HEK293 (cell line): Measurements from ENCODE around the gene TGFB1.

ENCODE experiments used
- CTCF ChIA-PET: fragments of 350-600 bp; formaldehyde crosslinking; extraction: SDS; loops from one replicate; lab custom pipeline; 2021; ENCODE audit warnings: antibody characterized with exemption; lab: Yijun Ruan, JAX
- POLR2A ChIA-PET: fragments of 300-600 bp; formaldehyde crosslinking; extraction: SDS; loops from one replicate; lab custom pipeline; 2020; ENCODE audit warnings: antibody characterized with exemption, inconsistent platforms; lab: Yijun Ruan, JAX
- H3K27ac ChIP-seq: fragments of 200-500 bp; sonication (Bioruptor generic); 2 replicates; pipeline ENCODE4 v1.5.1; 2014; ENCODE audit warnings: low read depth, low read length, control low read depth, inconsistent platforms; ENCODE audit errors: extremely low read depth
- H3K36me3 ChIP-seq, 2 experiments: fragments of 200-500 bp in 1 of 2; sonication (Bioruptor generic) in 1 of 2; 1 replicate in 1 of 2; 2 replicates in 1 of 2; pipeline ENCODE4 v1.5.1; 2014 to 2017; ENCODE audit warnings: inconsistent platforms in 2 of 2, low read length in 2 of 2; ENCODE audit not compliant: control insufficient read depth in 2 of 2, insufficient read depth in 1 of 2
- H3K4me1 ChIP-seq: fragments of 200-500 bp; sonication (Bioruptor generic); 2 replicates; pipeline ENCODE4 v1.5.1; 2014; ENCODE audit warnings: mild to moderate bottlenecking, low read length, inconsistent platforms; ENCODE audit not compliant: control insufficient read depth, insufficient read depth
- H3K4me3 ChIP-seq: 2 replicates; pipeline ENCODE4 v1.5.1; 2011; ENCODE audit warnings: low read depth, mild to moderate bottlenecking, control low read depth, low read length, moderate library complexity
- H3K9me3 ChIP-seq: fragments of 200-500 bp; sonication (Bioruptor generic); 2 replicates; pipeline ENCODE4 v1.5.1; 2014; ENCODE audit warnings: low read depth, low read length, inconsistent platforms; ENCODE audit not compliant: control insufficient read depth, insufficient read depth
- EGR2 ChIP-seq: fragments of 450-650 bp; formaldehyde crosslinking; IDR thresholded peaks from 2 replicates; pipeline ENCODE4 v1.5.1; 2016; ENCODE audit warnings: low read depth, missing biosample characterization, missing genetic modification characterization
- KLF1 ChIP-seq: fragments of 450-650 bp; formaldehyde crosslinking; IDR thresholded peaks from 2 replicates; pipeline ENCODE4 v1.5.1; 2016; ENCODE audit warnings: missing biosample characterization, missing genetic modification characterization
- MEIS1 ChIP-seq: sonication (generic); formaldehyde crosslinking; IDR thresholded peaks from 2 replicates; pipeline ENCODE4 v1.8.1; 2022; ENCODE audit warnings: missing genetic modification reagents, mild to moderate bottlenecking, borderline replicate concordance
- PBX3 ChIP-seq: sonication (generic); formaldehyde crosslinking; IDR thresholded peaks from 2 replicates; pipeline ENCODE4 v1.8.1; 2022; ENCODE audit warnings: mild to moderate bottlenecking, moderate library complexity, missing genetic modification reagents
- SCRT1 ChIP-seq: fragments of 450-650 bp; formaldehyde crosslinking; IDR thresholded peaks from 2 replicates; pipeline ENCODE4 v1.5.1; 2016; ENCODE audit warnings: missing biosample characterization, missing genetic modification characterization, borderline replicate concordance
- SCRT2 ChIP-seq: fragments of 450-650 bp; formaldehyde crosslinking; IDR thresholded peaks from 2 replicates; pipeline ENCODE4 v1.5.1; 2016; ENCODE audit warnings: missing biosample characterization, missing genetic modification characterization
- SP3 ChIP-seq: fragments of 450-650 bp; formaldehyde crosslinking; IDR thresholded peaks from 2 replicates; pipeline ENCODE4 v1.5.1; 2016; ENCODE audit warnings: missing biosample characterization, missing genetic modification characterization
- YY2 ChIP-seq: fragments of 450-650 bp; formaldehyde crosslinking; IDR thresholded peaks from 2 replicates; pipeline ENCODE4 v1.5.1; 2016; ENCODE audit warnings: missing biosample characterization, missing genetic modification characterization
- ZBTB48 ChIP-seq: fragments of 450-650 bp; formaldehyde crosslinking; IDR thresholded peaks from 2 replicates; pipeline ENCODE4 v1.5.1; 2016; ENCODE audit warnings: missing biosample characterization, missing genetic modification characterization
- ZBTB6 ChIP-seq: fragments of 450-650 bp; formaldehyde crosslinking; IDR thresholded peaks from 2 replicates; pipeline ENCODE4 v1.5.1; 2017; ENCODE audit warnings: missing biosample characterization, missing genetic modification characterization
- ZNF121 ChIP-seq: fragments of 450-650 bp; formaldehyde crosslinking; IDR thresholded peaks from 2 replicates; pipeline ENCODE4 v1.5.1; 2016; ENCODE audit warnings: missing biosample characterization, missing genetic modification characterization
- ZNF133 ChIP-seq: fragments of 450-650 bp; formaldehyde crosslinking; IDR thresholded peaks from 2 replicates; pipeline ENCODE4 v1.5.1; 2016; ENCODE audit warnings: missing biosample characterization, missing genetic modification characterization
- ZNF2 ChIP-seq: fragments of 450-650 bp; formaldehyde crosslinking; IDR thresholded peaks from 2 replicates; pipeline ENCODE4 v1.5.1; 2016; ENCODE audit warnings: missing biosample characterization, missing genetic modification characterization
- ZNF221 ChIP-seq: fragments of 450-650 bp; formaldehyde crosslinking; IDR thresholded peaks from 2 replicates; pipeline ENCODE4 v1.5.1; 2017; ENCODE audit warnings: missing biosample characterization, missing genetic modification characterization, borderline replicate concordance
- ZNF24 ChIP-seq: fragments of 450-650 bp; formaldehyde crosslinking; IDR thresholded peaks from 2 replicates; pipeline ENCODE4 v1.5.1; 2016; ENCODE audit warnings: missing biosample characterization, missing genetic modification characterization
- ZNF366 ChIP-seq: fragments of 450-650 bp; formaldehyde crosslinking; conservative IDR thresholded peaks from 2 replicates; pipeline ENCODE4 v1.5.1; 2016; ENCODE audit warnings: missing biosample characterization, missing genetic modification characterization
- ZNF449 ChIP-seq: fragments of 450-650 bp; formaldehyde crosslinking; IDR thresholded peaks from 2 replicates; pipeline ENCODE4 v1.5.1; 2017; ENCODE audit warnings: missing biosample characterization, mild to moderate bottlenecking, missing genetic modification characterization, moderate library complexity
- ZNF521 ChIP-seq: fragments of 450-650 bp; formaldehyde crosslinking; IDR thresholded peaks from 2 replicates; pipeline ENCODE4 v1.5.1; 2017; ENCODE audit warnings: missing biosample characterization, mild to moderate bottlenecking, missing genetic modification characterization
- ZNF529 ChIP-seq: fragments of 450-650 bp; formaldehyde crosslinking; IDR thresholded peaks from 2 replicates; pipeline ENCODE4 v1.5.1; 2017; ENCODE audit warnings: missing genetic modification characterization, missing biosample characterization; ENCODE audit not compliant: insufficient replicate concordance
- ZNF530 ChIP-seq: fragments of 450-650 bp; formaldehyde crosslinking; IDR thresholded peaks from 2 replicates; pipeline ENCODE4 v1.5.1; 2016; ENCODE audit warnings: low read depth, missing biosample characterization, missing genetic modification characterization
- ZNF549 ChIP-seq: fragments of 450-650 bp; IDR thresholded peaks from 2 replicates; pipeline ENCODE4 v1.5.1; 2018; ENCODE audit warnings: missing biosample characterization, missing genetic modification characterization, mild to moderate bottlenecking, inconsistent platforms, moderate library complexity
- ZNF558 ChIP-seq: fragments of 450-650 bp; formaldehyde crosslinking; IDR thresholded peaks from 2 replicates; pipeline ENCODE4 v1.5.1; 2016; ENCODE audit warnings: missing biosample characterization, missing genetic modification characterization
- ZNF621 ChIP-seq: fragments of 450-650 bp; formaldehyde crosslinking; IDR thresholded peaks from 2 replicates; pipeline ENCODE4 v1.5.1; 2017; ENCODE audit warnings: missing biosample characterization, missing genetic modification characterization
- ZNF677 ChIP-seq: fragments of 450-650 bp; IDR thresholded peaks from 2 replicates; pipeline ENCODE4 v1.5.0; 2018; ENCODE audit warnings: missing biosample characterization, mild to moderate bottlenecking, missing genetic modification characterization, moderate library complexity
- ZSCAN18 ChIP-seq: fragments of 450-650 bp; formaldehyde crosslinking; IDR thresholded peaks from 2 replicates; pipeline ENCODE4 v1.5.1; 2016; ENCODE audit warnings: missing biosample characterization, missing genetic modification characterization
- ZSCAN23 ChIP-seq: fragments of 450-650 bp; formaldehyde crosslinking; IDR thresholded peaks from 2 replicates; pipeline ENCODE4 v1.5.1; 2016; ENCODE audit warnings: missing biosample characterization, missing genetic modification characterization
- ZSCAN4 ChIP-seq: fragments of 450-650 bp; formaldehyde crosslinking; IDR thresholded peaks from 2 replicates; pipeline ENCODE4 v1.5.1; 2017; ENCODE audit warnings: missing biosample characterization, missing genetic modification characterization

TGFB1 gene

GRCh38 chr19:41354343-41354953 is 726 bp upstream of the TGFB1 start (continued):
- TF ChIP-seq ZSCAN4 (tag by site-specific recombination) (no peak), SCRT2 (tag by site-specific recombination) (peak; percentile 93; the same call in 1 of the 2 replicates), PBX3 (CRISPR knock-in tag) (peak; percentile 29; the same call in 1 of the 2 replicates), SCRT1 (tag by site-specific recombination) (peak; percentile 84; the same call in 1 of the 2 replicates), ZNF133 (tag by site-specific recombination) (no peak), YY2 (no peak), ZNF221 (no peak), ZNF521 (tag by site-specific recombination) (no peak)

GRCh38 chr19:41352609-41353465 is 885 bp downstream of the TGFB1 start:
- peak overlapping the region; percentile 77; the same call in 1 of the 2 replicates for H3K27ac ChIP-seq
- TF ChIP-seq ZNF366 (tag by site-specific recombination) (no peak), KLF1 (tag by site-specific recombination) (no peak; the same call in none of the 2 replicates), ZNF549 (tag by site-specific recombination) (no peak), ZNF121 (no peak), ZBTB48 (peak; percentile 52), ZNF677 (tag by site-specific recombination) (no peak), ZNF529 (tag by site-specific recombination) (no peak), ZNF530 (tag by site-specific recombination) (no peak), ZNF449 (tag by site-specific recombination) (no peak), ZNF24 (tag by site-specific recombination) (0 out of 2 replicates have a peak, but pooled peaks have one; percentile 44), EGR2 (peak; percentile 67), MEIS1 (CRISPR knock-in tag) (no peak), ZSCAN23 (tag by site-specific recombination) (no peak), ZNF621 (tag by site-specific recombination) (no peak), ZSCAN18 (tag by site-specific recombination) (no peak), ZNF558 (tag by site-specific recombination) (no peak), SP3 (tag by site-specific recombination) (peak; percentile 79), ZNF2 (no peak), ZBTB6 (tag by site-specific recombination) (0 out of 2 replicates have a peak, but pooled peaks have one; percentile 7)

More at GRCh38 chr19:41352609-41353465, 885 bp downstream of the TGFB1 start:
- CTCF ChIA-PET: interaction anchor here (0.6 to 5.3 kb wide), 16 partner anchors 11 to 487 kb away, joined by 3 to 64 read pairs (median 4); partner anchors contain the start of genes B9D2 and DMAC2
- H3K4me3 ChIP-seq: peak overlapping the region; percentile 43
- POLR2A ChIA-PET: interaction anchor here (0.5 to 3.1 kb wide), 16 partner anchors 11 to 88 kb away, joined by 3 to 73 read pairs (median 4); partner anchors contain the start of genes B9D2, DMAC2, HNRNPUL1 and TMEM91
- H3K9me3 ChIP-seq: no peaks in the 10 kb centered on the region
- peaks cover 5% of the 10 kb centered on the region; the same call in 1 of the 2 replicates for H3K4me1 ChIP-seq
- peaks cover 2 to 10% of the 10 kb centered on the region in 2 experiments; a peak in 2 of 3 replicates for H3K36me3 ChIP-seq
